SH-SY5Y (cell line): Measurements from ENCODE around the gene SHMT1.

ENCODE experiments used
- GATA2 ChIP-seq: IDR thresholded peaks from 2 replicates; pipeline ENCODE4 v1.6.1; 2011; ENCODE audit warnings: mild to moderate bottlenecking, low read depth, low read length
- GATA3 ChIP-seq: IDR thresholded peaks from 2 replicates; pipeline ENCODE4 v1.6.1; 2011; ENCODE audit warnings: low read depth, mild to moderate bottlenecking, low read length, moderate library complexity

DNA sequence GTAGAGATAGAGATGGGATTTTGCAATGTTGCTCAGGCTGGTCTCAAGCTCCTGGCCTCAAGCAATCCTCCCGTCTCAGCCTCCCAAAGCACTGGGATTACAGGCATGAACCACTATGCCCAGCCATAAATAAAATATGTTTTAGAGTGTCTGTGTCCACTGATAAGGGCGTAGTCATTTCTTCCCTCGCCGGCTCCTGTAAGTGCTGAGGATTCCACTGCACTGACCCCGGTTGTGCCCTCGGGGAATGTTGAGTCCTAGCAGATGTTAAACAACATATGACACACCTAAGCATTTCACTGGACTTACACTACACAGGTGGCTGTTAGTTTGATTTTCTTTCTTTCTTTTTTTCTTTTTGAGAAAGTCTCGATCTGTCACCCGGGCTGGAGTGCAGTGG lies 5.6 kb upstream of the SHMT1 start:
- no peak for TF ChIP-seq GATA2
- TF ChIP-seq GATA3, result no peak
